Measurements from ENCODE around the gene ELMO1. TPM values are rescaled to one million over a fixed set of nuclear protein-coding genes. Genes with fewer than 3 reads are reported as not detected.
A peak's percentile ranks its signal among the peaks of the same experiment; 100 is the strongest.

The ELMO1 gene
- total and polyA plus RNA-seq, 2 of the 13 experiments (the other 11 are each of a cell fraction or from before 2014, with no cell fraction given) = 0.11 to 0.17 TPM

GRCh38 chr7:37074370-37074769, 374.3 kb downstream of the ELMO1 start (continued):
- TF ChIP-seq, protein P1, sequence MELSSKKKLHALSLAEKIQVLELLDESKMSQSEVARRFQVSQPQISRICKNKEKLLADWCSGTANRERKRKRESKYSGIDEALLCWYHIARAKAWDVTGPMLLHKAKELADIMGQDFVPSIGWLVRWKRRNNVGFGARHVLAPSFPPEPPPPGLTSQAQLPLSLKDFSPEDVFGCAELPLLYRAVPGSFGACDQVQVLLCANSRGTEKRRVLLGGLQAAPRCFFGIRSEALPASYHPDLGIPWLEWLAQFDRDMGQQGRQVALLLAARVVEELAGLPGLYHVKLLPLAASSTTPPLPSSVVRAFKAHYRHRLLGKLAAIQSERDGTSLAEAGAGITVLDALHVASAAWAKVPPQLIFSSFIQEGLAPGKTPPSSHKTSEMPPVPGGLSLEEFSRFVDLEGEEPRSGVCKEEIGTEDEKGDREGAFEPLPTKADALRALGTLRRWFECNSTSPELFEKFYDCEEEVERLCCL (CRISPR knock-in tag; IDR thresholded peaks at IDR 0.05; ENCODE audit: borderline replicate concordance) = no peak
- TF ChIP-seq TEAD3 (CRISPR knock-in tag; optimal IDR thresholded peaks at IDR 0.05; ENCODE audit: borderline replicate concordance) (peak; percentile 90), ZNF382 (CRISPR knock-in tag; IDR thresholded peaks at IDR 0.05; ENCODE audit: borderline replicate concordance) (no peak), CEBPB (IDR thresholded peaks at IDR 0.05; ENCODE audit: borderline replicate concordance, low read depth, low read length) (peak; percentile 81), MEIS2 (CRISPR knock-in tag; IDR thresholded peaks at IDR 0.05) (no peak), MEF2D (CRISPR knock-in tag; IDR thresholded peaks at IDR 0.05) (no peak), ZC3H13 (CRISPR knock-in tag; IDR thresholded peaks at IDR 0.05) (no peak), ZFP37 (CRISPR knock-in tag; IDR thresholded peaks at IDR 0.05; ENCODE audit: borderline replicate concordance) (no peak), ZNF329 (CRISPR knock-in tag; IDR thresholded peaks at IDR 0.05; ENCODE audit: low read depth) (no peak), FOXK1 (CRISPR knock-in tag; IDR thresholded peaks at IDR 0.05; ENCODE audit: borderline replicate concordance, low read depth) (peak; percentile 11; the same call in 1 of the 2 replicates), CHD2 (IDR thresholded peaks at IDR 0.05; ENCODE audit: low read depth, low read length) (no peak), KDM5B (CRISPR knock-in tag; IDR thresholded peaks at IDR 0.05; ENCODE audit: borderline replicate concordance) (no peak), CHCHD3 (CRISPR knock-in tag; IDR thresholded peaks at IDR 0.05) (no peak), SNRNP70 (IDR thresholded peaks at IDR 0.05; ENCODE audit: low read depth, low read length) (no peak)
- TF ChIP-seq, protein P2, sequence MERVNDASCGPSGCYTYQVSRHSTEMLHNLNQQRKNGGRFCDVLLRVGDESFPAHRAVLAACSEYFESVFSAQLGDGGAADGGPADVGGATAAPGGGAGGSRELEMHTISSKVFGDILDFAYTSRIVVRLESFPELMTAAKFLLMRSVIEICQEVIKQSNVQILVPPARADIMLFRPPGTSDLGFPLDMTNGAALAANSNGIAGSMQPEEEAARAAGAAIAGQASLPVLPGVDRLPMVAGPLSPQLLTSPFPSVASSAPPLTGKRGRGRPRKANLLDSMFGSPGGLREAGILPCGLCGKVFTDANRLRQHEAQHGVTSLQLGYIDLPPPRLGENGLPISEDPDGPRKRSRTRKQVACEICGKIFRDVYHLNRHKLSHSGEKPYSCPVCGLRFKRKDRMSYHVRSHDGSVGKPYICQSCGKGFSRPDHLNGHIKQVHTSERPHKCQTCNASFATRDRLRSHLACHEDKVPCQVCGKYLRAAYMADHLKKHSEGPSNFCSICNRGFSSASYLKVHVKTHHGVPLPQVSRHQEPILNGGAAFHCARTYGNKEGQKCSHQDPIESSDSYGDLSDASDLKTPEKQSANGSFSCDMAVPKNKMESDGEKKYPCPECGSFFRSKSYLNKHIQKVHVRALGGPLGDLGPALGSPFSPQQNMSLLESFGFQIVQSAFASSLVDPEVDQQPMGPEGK (CRISPR knock-in tag; IDR thresholded peaks at IDR 0.05) = peak; percentile 94
- TF ChIP-seq, protein P3, sequence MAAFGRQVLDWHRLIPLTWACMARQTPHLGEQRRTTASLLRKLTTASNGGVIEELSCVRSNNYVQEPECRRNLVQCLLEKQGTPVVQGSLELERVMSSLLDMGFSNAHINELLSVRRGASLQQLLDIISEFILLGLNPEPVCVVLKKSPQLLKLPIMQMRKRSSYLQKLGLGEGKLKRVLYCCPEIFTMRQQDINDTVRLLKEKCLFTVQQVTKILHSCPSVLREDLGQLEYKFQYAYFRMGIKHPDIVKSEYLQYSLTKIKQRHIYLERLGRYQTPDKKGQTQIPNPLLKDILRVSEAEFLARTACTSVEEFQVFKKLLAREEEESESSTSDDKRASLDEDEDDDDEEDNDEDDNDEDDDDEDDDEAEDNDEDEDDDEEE (CRISPR knock-in tag; IDR thresholded peaks at IDR 0.05) = no peak
- TF ChIP-seq, protein P4, sequence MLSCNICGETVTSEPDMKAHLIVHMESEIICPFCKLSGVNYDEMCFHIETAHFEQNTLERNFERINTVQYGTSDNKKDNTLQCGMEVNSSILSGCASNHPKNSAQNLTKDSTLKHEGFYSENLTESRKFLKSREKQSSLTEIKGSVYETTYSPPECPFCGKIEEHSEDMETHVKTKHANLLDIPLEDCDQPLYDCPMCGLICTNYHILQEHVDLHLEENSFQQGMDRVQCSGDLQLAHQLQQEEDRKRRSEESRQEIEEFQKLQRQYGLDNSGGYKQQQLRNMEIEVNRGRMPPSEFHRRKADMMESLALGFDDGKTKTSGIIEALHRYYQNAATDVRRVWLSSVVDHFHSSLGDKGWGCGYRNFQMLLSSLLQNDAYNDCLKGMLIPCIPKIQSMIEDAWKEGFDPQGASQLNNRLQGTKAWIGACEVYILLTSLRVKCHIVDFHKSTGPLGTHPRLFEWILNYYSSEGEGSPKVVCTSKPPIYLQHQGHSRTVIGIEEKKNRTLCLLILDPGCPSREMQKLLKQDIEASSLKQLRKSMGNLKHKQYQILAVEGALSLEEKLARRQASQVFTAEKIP (CRISPR knock-in tag; IDR thresholded peaks at IDR 0.05; ENCODE audit: borderline replicate concordance) = no peak
- TF ChIP-seq, protein P5, sequence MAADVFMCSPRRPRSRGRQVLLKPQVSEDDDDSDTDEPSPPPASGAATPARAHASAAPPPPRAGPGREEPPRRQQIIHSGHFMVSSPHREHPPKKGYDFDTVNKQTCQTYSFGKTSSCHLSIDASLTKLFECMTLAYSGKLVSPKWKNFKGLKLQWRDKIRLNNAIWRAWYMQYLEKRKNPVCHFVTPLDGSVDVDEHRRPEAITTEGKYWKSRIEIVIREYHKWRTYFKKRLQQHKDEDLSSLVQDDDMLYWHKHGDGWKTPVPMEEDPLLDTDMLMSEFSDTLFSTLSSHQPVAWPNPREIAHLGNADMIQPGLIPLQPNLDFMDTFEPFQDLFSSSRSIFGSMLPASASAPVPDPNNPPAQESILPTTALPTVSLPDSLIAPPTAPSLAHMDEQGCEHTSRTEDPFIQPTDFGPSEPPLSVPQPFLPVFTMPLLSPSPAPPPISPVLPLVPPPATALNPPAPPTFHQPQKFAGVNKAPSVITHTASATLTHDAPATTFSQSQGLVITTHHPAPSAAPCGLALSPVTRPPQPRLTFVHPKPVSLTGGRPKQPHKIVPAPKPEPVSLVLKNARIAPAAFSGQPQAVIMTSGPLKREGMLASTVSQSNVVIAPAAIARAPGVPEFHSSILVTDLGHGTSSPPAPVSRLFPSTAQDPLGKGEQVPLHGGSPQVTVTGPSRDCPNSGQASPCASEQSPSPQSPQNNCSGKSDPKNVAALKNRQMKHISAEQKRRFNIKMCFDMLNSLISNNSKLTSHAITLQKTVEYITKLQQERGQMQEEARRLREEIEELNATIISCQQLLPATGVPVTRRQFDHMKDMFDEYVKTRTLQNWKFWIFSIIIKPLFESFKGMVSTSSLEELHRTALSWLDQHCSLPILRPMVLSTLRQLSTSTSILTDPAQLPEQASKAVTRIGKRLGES (CRISPR knock-in tag; IDR thresholded peaks at IDR 0.05; ENCODE audit: borderline replicate concordance) = no peak

Measured in HepG2 (cell line).